Peyer's patch (tissue), 4 donors: ENCODE data around the gene RSAD1. TPM values are rescaled to one million over a fixed set of nuclear protein-coding genes. Genes with fewer than 3 reads are reported as not detected.
A peak's percentile ranks its signal among the peaks of the same experiment; 100 is the strongest.
"Not testable (repeated sequence)": the region's sequence is repeated elsewhere in the genome, so short reads cannot be mapped to it uniquely, and the experiment has no call there.

Experiments used
- DNase-seq, 3 donors: peaks; one replicate each; pipeline ENCODE4 v3.0.0-alpha.2; 2017 to 2019
- H3K27ac ChIP-seq, 4 donors: fragments of 200-600 bp; sonication (generic); one replicate each; pipeline ENCODE4 v1.5.1; 2016 to 2019
- H3K27me3 ChIP-seq, 2 donors: fragments of 200-600 bp; sonication (generic); one replicate each; pipeline ENCODE4 v1.5.1; 2019
- H3K36me3 ChIP-seq, 3 donors: fragments of 200-600 bp; sonication (generic); one replicate each; pipeline ENCODE4 v1.5.1; 2016 to 2019
- H3K4me1 ChIP-seq, 4 donors: fragments of 200-600 bp; sonication (generic); one replicate each; pipeline ENCODE4 v1.5.1; 2016 to 2019
- H3K4me3 ChIP-seq, 4 donors: fragments of 200-600 bp; sonication (generic); 1 replicate in 3 of 4; 2 replicates in 1 of 4; pipeline ENCODE4 v1.5.1; 2016 to 2019; ENCODE audit warnings: mild to moderate bottlenecking in 1 of 4
- H3K9me3 ChIP-seq, 4 donors: fragments of 200-600 bp; sonication (generic); one replicate each; pipeline ENCODE4 v1.5.1; 2016 to 2019; ENCODE audit warnings: mild to moderate bottlenecking in 1 of 4
- CTCF ChIP-seq, 6 experiments: fragments of 450-650 bp in 4 of 6; fragments of 200-600 bp in 2 of 6; sonication (generic) in 1 of 6; IDR thresholded peaks; one replicate each; pipeline ENCODE4 v1.5.1; 2017 to 2019; ENCODE audit warnings: antibody characterized with exemption in 6 of 6, mild to moderate bottlenecking in 3 of 6, moderate library complexity in 1 of 6
- POLR2A ChIP-seq, 2 donors: fragments of 450-650 bp; IDR thresholded peaks; one replicate each; pipeline ENCODE4 v1.5.1; 2017; ENCODE audit warnings: antibody characterized with exemption in 2 of 2, mild to moderate bottlenecking in 2 of 2, moderate library complexity in 2 of 2
- total RNA-seq, 4 donors: library from RNA; depleted of rRNA; stranded (reverse); fragments of >200 nt; gene quantifications; one replicate each; pipeline ENCODE4 v1.1.0, GENCODE V29; 2016

The RSAD1 gene
- total RNA-seq, 4 donors from 2014 or later, result 24.3 to 53.4 (median 39.5) TPM

- Histone ChIP-seq H3K27ac (no peak overlapping the region), H3K4me1 (peaks cover 4 to 27% (median 8%) of the 10 kb centered on the region in 4 donors), H3K27me3 (peaks cover 0 to 4% of the 10 kb centered on the region in 2 donors), H3K9me3 (no peaks in the 10 kb centered on the region), H3K36me3 (peaks cover 0 to 28% (median 0%) of the 10 kb centered on the region in 3 donors), H3K4me3 (no peak overlapping the region)
- DNase-seq, result no peak
- TF ChIP-seq POLR2A (IDR thresholded peaks at IDR 0.05), result no peak
- no peak for TF ChIP-seq CTCF (IDR thresholded peaks at IDR 0.05)
These were observed 7.4 kb upstream of the RSAD1 start for GRCh38 chr17:50471009-50471905.

GRCh38 chr17:50472286-50472685 is 6.4 kb upstream of the RSAD1 start:
- Histone ChIP-seq H3K36me3 (peaks cover 0 to 28% (median 0%) of the 10 kb centered on the region in 3 donors), H3K27me3 (peaks cover 0 to 4% of the 10 kb centered on the region in 2 donors), H3K27ac (no peak overlapping the region), H3K9me3 (no peaks in the 10 kb centered on the region), H3K4me3 (no peak overlapping the region), H3K4me1 (peaks cover 4 to 20% (median 8%) of the 10 kb centered on the region in 4 donors)
- DNase-seq, result no peak
- TF ChIP-seq CTCF (IDR thresholded peaks at IDR 0.05) (no peak), POLR2A (IDR thresholded peaks at IDR 0.05) (no peak)

- H3K9me3 ChIP-seq, H3K27ac ChIP-seq, H3K4me3 ChIP-seq, DNase-seq, H3K27me3 ChIP-seq: not testable (repeated sequence)
- Histone ChIP-seq H3K4me1 (peaks cover 4 to 21% (median 8%) of the 10 kb centered on the region in 4 donors), H3K36me3 (peaks cover 0 to 28% (median 0%) of the 10 kb centered on the region in 3 donors)
These were observed 5.9 kb upstream of the RSAD1 start for GRCh38 chr17:50472761-50473161.

- H3K4me3 ChIP-seq, result no peak overlapping the region
- TF ChIP-seq POLR2A (IDR thresholded peaks at IDR 0.05) (no peak), CTCF (IDR thresholded peaks at IDR 0.05) (no peak)
- H3K27ac ChIP-seq, result no peak overlapping the region
These were observed 4.8 kb upstream of the RSAD1 start for GRCh38 chr17:50473901-50474300.

GRCh38 chr17:50474523-50474922 is 4.1 kb upstream of the RSAD1 start:
- Histone ChIP-seq H3K9me3 (no peaks in the 10 kb centered on the region), H3K27me3 (no peaks in the 10 kb centered on the region), H3K27ac (peak overlapping the region in 1 of 4 donors; percentile 11), H3K4me1 (peaks cover 0 to 9% (median 3%) of the 10 kb centered on the region in 4 donors), H3K4me3 (no peak overlapping the region), H3K36me3 (peaks cover 0 to 28% (median 0%) of the 10 kb centered on the region in 3 donors)
- no peak for TF ChIP-seq CTCF (IDR thresholded peaks at IDR 0.05)
- TF ChIP-seq POLR2A (IDR thresholded peaks at IDR 0.05), result no peak
- no peak for DNase-seq

More at GRCh38 chr17:50473901-50474300, 4.8 kb upstream of the RSAD1 start:
- Histone ChIP-seq H3K9me3 (no peaks in the 10 kb centered on the region), H3K4me1 (peaks cover 3 to 15% (median 5%) of the 10 kb centered on the region in 4 donors), H3K36me3 (peaks cover 0 to 28% (median 0%) of the 10 kb centered on the region in 3 donors), H3K27me3 (no peaks in the 10 kb centered on the region)
- no peak for DNase-seq

GRCh38 chr17:50475362-50475761 is 3.3 kb upstream of the RSAD1 start:
- H3K27ac ChIP-seq, result peak overlapping the region in 1 of 4 donors; percentile 79
- peak overlapping the region in 2 of 4 donors; percentile 40 to 48 for H3K4me3 ChIP-seq
- peak in 1 of 3 donors; percentile 3 for DNase-seq
- no peaks in the 10 kb centered on the region for H3K9me3 ChIP-seq
- H3K36me3 ChIP-seq, result peaks cover 0 to 28% (median 0%) of the 10 kb centered on the region in 3 donors
- no peaks in the 10 kb centered on the region for H3K27me3 ChIP-seq
- TF ChIP-seq CTCF (IDR thresholded peaks at IDR 0.05) (no peak), POLR2A (IDR thresholded peaks at IDR 0.05) (no peak)
- peaks cover 0 to 14% (median 3%) of the 10 kb centered on the region in 4 donors for H3K4me1 ChIP-seq
